CD4-positive, alpha-beta memory T cell (primary cell): ENCODE data around the gene SRPK2. TPM values are rescaled to one million over a fixed set of nuclear protein-coding genes. Genes with fewer than 3 reads are reported as not detected.
A peak's percentile ranks its signal among the peaks of the same experiment; 100 is the strongest.

ENCODE experiments used
- CTCF ChIA-PET: fragments of 350-600 bp; sonication (Branson Sonifier 250); formaldehyde crosslinking; loops from one replicate; lab custom pipeline; 2021; ENCODE audit warnings: inconsistent platforms; ENCODE audit not compliant: partially characterized antibody; lab: Charles Lee
- POLR2A ChIA-PET: fragments of 350-600 bp; sonication (Branson Sonifier 250); formaldehyde crosslinking; loops from one replicate; lab custom pipeline; 2021; ENCODE audit not compliant: partially characterized antibody; lab: Charles Lee
- DNase-seq, 5 donors: peaks; one replicate each; pipeline versions ENCODE4 v3.0.0 to v3.0.0-alpha.2; 2020 to 2022; ENCODE audit warnings: mixed read lengths in 1 of 5
- H3K27ac ChIP-seq: one replicate; pipeline ENCODE4 v1.7.0; 2013; ENCODE audit warnings: low read depth, low read length
- H3K27me3 ChIP-seq: 2 replicates; pipeline ENCODE4 v1.7.0; 2013; ENCODE audit warnings: mild to moderate bottlenecking, low read length, moderate library complexity; ENCODE audit not compliant: insufficient read depth
- H3K36me3 ChIP-seq: 2 replicates; pipeline ENCODE4 v1.7.0; 2013; ENCODE audit warnings: mild to moderate bottlenecking, low read length, moderate library complexity; ENCODE audit not compliant: insufficient read depth
- H3K4me1 ChIP-seq: 2 replicates; pipeline ENCODE4 v1.7.0; 2013; ENCODE audit warnings: mild to moderate bottlenecking, low read length, moderate library complexity; ENCODE audit not compliant: insufficient read depth
- H3K4me3 ChIP-seq, 2 donors: one replicate each; pipeline ENCODE4 v1.7.0; 2013; ENCODE audit warnings: low read length in 2 of 2, mild to moderate bottlenecking in 1 of 2
- H3K9me3 ChIP-seq, 2 donors: one replicate each; pipeline ENCODE4 v1.7.0; 2013; ENCODE audit warnings: low read length in 2 of 2, control low read depth in 1 of 2; ENCODE audit not compliant: control insufficient read depth in 1 of 2
- H3K27ac Mint-ChIP-seq, 7 donors: one replicate each; pipeline ENCODE4 v1.8.0; 2020 to 2021; ENCODE audit warnings: mixed read lengths in 7 of 7, mild to moderate bottlenecking in 6 of 7, inconsistent platforms in 3 of 7, moderate library complexity in 3 of 7
- H3K27me3 Mint-ChIP-seq, 2 donors: one replicate each; pipeline ENCODE4 v1.8.0; 2020 to 2021; ENCODE audit warnings: mixed read lengths in 2 of 2
- H3K36me3 Mint-ChIP-seq, 2 donors: one replicate each; pipeline ENCODE4 v1.8.0; 2020 to 2021; ENCODE audit warnings: mixed read lengths in 2 of 2, inconsistent platforms in 1 of 2, mild to moderate bottlenecking in 1 of 2
- H3K4me1 Mint-ChIP-seq, 4 donors: one replicate each; pipeline ENCODE4 v1.8.0; 2020 to 2021; ENCODE audit warnings: mixed read lengths in 4 of 4, mild to moderate bottlenecking in 1 of 4
- H3K4me3 Mint-ChIP-seq, 8 donors: one replicate each; pipeline ENCODE4 v1.8.0; 2020 to 2021; ENCODE audit warnings: mixed read lengths in 8 of 8, mild to moderate bottlenecking in 7 of 8, moderate library complexity in 6 of 8, inconsistent platforms in 3 of 8
- H3K9me3 Mint-ChIP-seq, 8 donors: one replicate each; pipeline ENCODE4 v1.8.0; 2020 to 2021; ENCODE audit warnings: mixed read lengths in 8 of 8, mild to moderate bottlenecking in 5 of 8, inconsistent platforms in 3 of 8, moderate library complexity in 1 of 8
- intact Hi-C: fragments of 100-400 bp; cut with micrococcal nuclease; formaldehyde crosslinking; loops from one replicate; pipeline ENCODE4 v1.15.1; 2023
- polyA plus RNA-seq, 2 donors: library from polyadenylated mRNA; unstranded; fragments of 300-500 nt; fragmentation: Illumina TruSeq; gene quantifications; one replicate each; pipeline ENCODE4 v1.2.3, GENCODE V29; 2021
- total RNA-seq, 2 experiments: library from RNA; stranded (reverse); gene quantifications; one replicate each; pipeline ENCODE4 v1.2.3, GENCODE V29; 2021

The SRPK2 gene
- total and polyA plus RNA-seq, 4 experiments from 2014 or later: 36.0 to 55.2 (median 51.7) TPM

DNA sequence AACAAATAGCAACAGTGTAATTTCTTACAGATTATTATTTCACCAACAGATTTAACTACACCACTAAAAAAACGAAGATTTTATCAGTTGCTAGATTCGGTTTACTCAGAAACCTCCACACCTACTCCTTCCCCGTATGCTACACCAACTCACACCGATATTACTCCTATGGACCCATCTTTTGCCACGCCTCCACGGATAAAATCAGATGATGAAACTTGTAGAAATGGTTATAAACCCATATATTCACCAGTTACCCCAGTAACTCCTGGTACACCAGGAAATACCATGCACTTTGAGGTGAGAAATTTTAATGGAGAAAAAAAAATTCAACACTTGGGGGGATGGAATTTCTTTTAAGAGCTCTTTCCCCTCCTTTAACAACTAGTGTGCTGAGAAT lies 282.2 kb downstream of the SRPK2 start:
- Histone ChIP-seq H3K9me3 (no peaks in the 10 kb centered on the region), H3K27me3 (no peaks in the 10 kb centered on the region), H3K27ac (no peak overlapping the region), H3K4me3 (no peak overlapping the region), H3K36me3 (peaks cover 68% of the 10 kb centered on the region), H3K4me1 (no peaks in the 10 kb centered on the region)
- Mint-ChIP-seq H3K4me1 (peaks cover 16 to 17% (median 16%) of the 10 kb centered on the region in 4 donors), H3K36me3 (peaks cover 52 to 79% of the 10 kb centered on the region in 2 donors), H3K4me3 (peak overlapping the region in 1 of 8 donors; percentile 36), H3K9me3 (peaks cover 0 to 3% (median 0%) of the 10 kb centered on the region in 8 donors), H3K27me3 (no peaks in the 10 kb centered on the region), H3K27ac (peak overlapping the region; percentile 7 to 88 (median 79))
- no peak for DNase-seq
- POLR2A ChIA-PET: no interaction called here
- CTCF ChIA-PET: no interaction called here
- intact Hi-C loops: no loop called here

DNA sequence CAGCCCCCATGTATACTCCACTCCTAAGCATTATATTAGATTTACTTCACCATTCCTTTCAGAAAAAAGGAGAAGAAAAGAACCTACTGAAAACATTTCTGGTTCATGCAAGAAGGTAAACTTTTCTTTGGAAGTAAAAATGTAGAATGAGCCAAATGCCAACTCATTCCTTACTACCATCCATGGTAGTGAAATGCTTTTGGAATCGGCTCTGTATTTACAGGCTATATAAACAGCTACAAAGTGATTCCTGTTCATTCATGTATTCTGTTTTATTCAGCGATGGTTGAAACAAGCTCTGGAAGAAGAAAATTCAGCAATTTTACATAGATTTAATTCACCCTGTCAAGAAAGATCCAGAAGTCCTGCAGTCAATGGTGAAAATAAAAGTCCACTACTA lies 283.1 kb downstream of the SRPK2 start:
- Histone ChIP-seq H3K36me3 (peaks cover 60% of the 10 kb centered on the region), H3K27me3 (no peaks in the 10 kb centered on the region), H3K4me1 (peaks cover 8% of the 10 kb centered on the region), H3K27ac (no peak overlapping the region), H3K4me3 (no peak overlapping the region), H3K9me3 (no peaks in the 10 kb centered on the region)
- Mint-ChIP-seq H3K27me3 (no peaks in the 10 kb centered on the region), H3K4me1 (peaks cover 19 to 24% (median 22%) of the 10 kb centered on the region in 4 donors), H3K4me3 (no peak overlapping the region), H3K36me3 (peaks cover 45 to 78% of the 10 kb centered on the region in 2 donors), H3K27ac (peak overlapping the region in 6 of 7 donors; percentile 22 to 88 (median 58)), H3K9me3 (peaks cover 0 to 3% (median 0%) of the 10 kb centered on the region in 8 donors)
- DNase-seq: no peak
- POLR2A ChIA-PET: no interaction called here
- CTCF ChIA-PET: interaction anchor here (1.0 kb wide), 1 partner anchor 124 kb away, joined by 3 read pairs; no protein-coding TSS in a partner anchor
- intact Hi-C loops: no loop called here

DNA sequence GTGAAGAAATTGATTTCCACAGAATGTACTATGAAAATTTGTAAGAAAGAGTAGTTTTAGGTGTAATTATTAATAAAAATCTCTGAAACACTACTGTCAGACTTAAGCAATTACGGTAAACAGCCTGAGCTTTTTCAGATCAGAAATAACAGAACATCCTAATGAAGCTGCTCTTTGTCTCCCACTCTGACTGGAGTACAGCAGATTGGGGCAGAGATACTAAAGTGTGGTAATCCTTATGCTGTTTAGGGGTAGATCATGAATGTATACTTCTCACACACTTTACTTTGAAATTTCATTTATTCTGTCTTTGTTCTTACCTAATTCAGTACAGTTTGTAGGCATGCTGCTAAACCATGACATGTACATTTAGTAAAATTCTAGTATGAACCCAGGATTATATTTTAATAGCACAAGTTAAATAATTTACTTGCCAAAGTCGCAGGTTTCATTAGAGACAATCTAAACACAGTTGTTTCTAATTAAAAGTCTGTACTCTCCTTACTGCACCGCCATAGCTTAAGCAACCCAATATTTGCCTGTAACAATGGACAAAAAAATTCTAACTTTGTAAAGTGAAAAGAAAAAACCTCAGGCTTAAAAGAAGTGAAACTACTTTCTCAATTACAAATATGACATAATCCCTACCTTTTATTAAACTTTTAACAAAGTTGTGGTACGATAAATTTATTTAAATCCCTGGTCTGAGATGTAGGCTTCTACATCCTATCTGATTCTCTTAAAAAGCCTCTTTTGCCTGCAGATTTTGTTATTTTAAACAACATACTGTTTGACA lies 286.0 kb downstream of the SRPK2 start:
- peaks cover 25% of the 10 kb centered on the region for H3K4me1 ChIP-seq
- Mint-ChIP-seq H3K27me3 (no peaks in the 10 kb centered on the region), H3K27ac (peak overlapping the region; percentile 2 to 88 (median 74)), H3K4me3 (no peak overlapping the region), H3K9me3 (peaks cover 0 to 3% (median 0%) of the 10 kb centered on the region in 8 donors), H3K4me1 (peaks cover 33 to 47% (median 40%) of the 10 kb centered on the region in 4 donors), H3K36me3 (peaks cover 39 to 77% of the 10 kb centered on the region in 2 donors)
- DNase-seq: no peak
- ChIA-PET CTCF (interaction anchor here (5.4 kb wide), 1 partner anchor 121 kb away, joined by 16 read pairs; no protein-coding TSS in a partner anchor), POLR2A (interaction anchor here (0.6 to 1.3 kb wide), 2 partner anchors 40 to 88 kb away, joined by 3 to 4 read pairs; partner anchors contain the start of gene KMT2E)
- intact Hi-C loops: no loop called here
- H3K4me3 ChIP-seq: no peak overlapping the region
- H3K27ac ChIP-seq: no peak overlapping the region
- no peaks in the 10 kb centered on the region for H3K27me3 ChIP-seq
- H3K9me3 ChIP-seq: no peaks in the 10 kb centered on the region
- H3K36me3 ChIP-seq: peaks cover 37% of the 10 kb centered on the region

DNA sequence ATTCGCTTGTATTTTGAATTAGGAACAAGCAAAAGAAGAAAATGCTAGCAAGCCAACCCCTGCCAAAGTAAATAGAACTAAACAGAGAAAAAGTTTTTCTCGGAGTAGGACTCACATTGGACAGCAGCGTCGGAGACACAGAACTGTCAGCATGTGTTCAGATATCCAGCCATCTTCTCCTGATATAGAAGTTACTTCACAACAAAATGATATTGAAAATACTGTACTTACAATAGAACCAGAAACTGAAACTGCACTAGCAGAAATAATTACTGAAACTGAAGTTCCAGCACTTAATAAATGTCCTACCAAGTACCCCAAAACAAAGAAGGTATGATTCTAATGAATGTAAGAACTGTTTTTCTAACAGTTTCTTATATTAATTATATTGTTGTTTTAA lies 286.9 kb downstream of the SRPK2 start:
- no peak for DNase-seq
- H3K4me3 Mint-ChIP-seq: no peak overlapping the region
- peak overlapping the region in 3 of 7 donors; percentile 22 to 77 (median 76) for H3K27ac Mint-ChIP-seq
- H3K36me3 Mint-ChIP-seq: peaks cover 34 to 76% of the 10 kb centered on the region in 2 donors
- CTCF ChIA-PET: interaction anchor here (5.4 kb wide), 1 partner anchor 120 kb away, joined by 16 read pairs; no protein-coding TSS in a partner anchor
- peaks cover 35 to 50% (median 41%) of the 10 kb centered on the region in 4 donors for H3K4me1 Mint-ChIP-seq
- Histone ChIP-seq H3K27ac (no peak overlapping the region), H3K9me3 (no peaks in the 10 kb centered on the region), H3K36me3 (peaks cover 30% of the 10 kb centered on the region), H3K4me1 (peaks cover 25% of the 10 kb centered on the region), H3K4me3 (no peak overlapping the region), H3K27me3 (no peaks in the 10 kb centered on the region)
- no peaks in the 10 kb centered on the region for H3K27me3 Mint-ChIP-seq
- peaks cover 0 to 3% (median 0%) of the 10 kb centered on the region in 8 donors for H3K9me3 Mint-ChIP-seq
- intact Hi-C loops: no loop called here
- POLR2A ChIA-PET: interaction anchor here (1.3 kb wide), 1 partner anchor 87 kb away, joined by 3 read pairs; the partner anchor contains the start of gene KMT2E

DNA sequence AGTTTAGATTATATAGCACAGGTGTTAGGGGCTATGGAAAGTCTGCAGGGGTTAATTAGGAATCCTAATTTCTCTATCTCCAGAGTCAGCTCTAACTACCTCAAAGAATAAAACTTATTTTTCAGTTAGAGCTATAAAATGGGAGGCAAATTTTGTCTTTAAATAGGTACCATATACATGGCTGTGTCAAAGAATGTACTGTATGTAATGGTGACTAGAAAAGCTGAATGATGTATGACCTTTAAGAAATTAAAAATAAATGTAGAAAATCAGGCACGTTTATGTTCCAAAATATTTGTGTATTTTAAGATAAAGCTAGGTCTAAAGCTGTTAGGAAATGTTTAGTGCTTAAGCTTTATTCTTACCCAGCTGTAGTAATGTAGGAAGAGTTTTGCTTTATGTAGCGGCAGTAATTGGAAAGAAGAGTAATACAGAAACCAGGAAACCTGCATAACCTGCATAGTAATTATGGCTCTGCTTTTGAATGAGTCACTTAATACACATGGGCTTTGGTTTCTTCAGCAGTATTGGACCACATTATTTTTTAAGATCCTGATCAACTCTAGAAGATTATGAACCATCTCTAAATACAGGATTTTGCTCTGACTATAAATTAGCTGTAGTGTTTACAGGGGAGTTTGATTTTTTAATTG lies 289.7 kb downstream of the SRPK2 start:
- Mint-ChIP-seq H3K27me3 (no peaks in the 10 kb centered on the region), H3K27ac (peak overlapping the region; percentile 36 to 79 (median 60)), H3K4me1 (peaks cover 29 to 62% (median 45%) of the 10 kb centered on the region in 4 donors), H3K36me3 (peaks cover 29 to 77% of the 10 kb centered on the region in 2 donors), H3K4me3 (peak overlapping the region in 1 of 8 donors; percentile 50), H3K9me3 (no peaks in the 10 kb centered on the region)
- H3K27ac ChIP-seq: no peak overlapping the region
- peaks cover 7% of the 10 kb centered on the region for H3K36me3 ChIP-seq
- intact Hi-C loops: loop anchor here (5.0 kb wide), 1 partner anchor 117 kb away; no protein-coding TSS in a partner anchor
- no peaks in the 10 kb centered on the region for H3K9me3 ChIP-seq
- ChIA-PET CTCF (interaction anchor here (0.9 to 5.4 kb wide), 6 partner anchors 10 to 234 kb away, joined by 3 to 16 read pairs (median 4); no protein-coding TSS in a partner anchor), POLR2A (interaction anchor here (0.7 to 2.5 kb wide), 3 partner anchors 16 to 116 kb away, joined by 3 to 8 read pairs (median 3); partner anchors contain the start of gene KMT2E)
- no peak overlapping the region for H3K4me3 ChIP-seq
- DNase-seq: no peak
- H3K27me3 ChIP-seq: no peaks in the 10 kb centered on the region
- H3K4me1 ChIP-seq: peaks cover 25% of the 10 kb centered on the region

DNA sequence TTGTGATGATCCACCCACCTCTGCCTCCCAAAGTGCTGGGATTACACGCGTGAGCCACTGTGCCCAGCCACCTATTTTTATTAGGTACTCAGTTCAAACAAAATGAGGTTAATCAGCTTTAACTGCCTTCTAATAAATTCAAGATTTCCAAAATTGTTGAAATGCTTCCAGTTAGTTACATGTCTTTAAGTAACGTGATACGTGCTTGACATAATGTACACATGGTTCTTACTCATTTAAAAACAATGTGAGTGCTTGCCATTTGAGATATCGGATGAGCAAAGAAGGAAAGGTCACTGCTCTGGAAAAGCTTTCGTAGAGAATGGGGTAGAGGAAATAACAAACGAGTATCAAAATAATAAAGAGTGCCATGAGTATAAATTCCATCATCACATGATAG lies 291.1 kb downstream of the SRPK2 start:
- H3K27me3 Mint-ChIP-seq: no peaks in the 10 kb centered on the region
- peak overlapping the region in 6 of 7 donors; percentile 15 to 81 (median 48) for H3K27ac Mint-ChIP-seq
- POLR2A ChIA-PET: interaction anchor here (1.3 kb wide), 1 partner anchor 114 kb away, joined by 3 read pairs; no protein-coding TSS in a partner anchor
- H3K4me3 Mint-ChIP-seq: no peak overlapping the region
- intact Hi-C loops: loop anchor here (5.0 kb wide), 1 partner anchor 115 kb away; no protein-coding TSS in a partner anchor
- CTCF ChIA-PET: interaction anchor here (2.2 to 5.4 kb wide), 2 partner anchors 10 to 116 kb away, joined by 5 to 16 read pairs; no protein-coding TSS in a partner anchor
- no peak for DNase-seq
- no peaks in the 10 kb centered on the region for H3K9me3 Mint-ChIP-seq
- peaks cover 22 to 60% (median 40%) of the 10 kb centered on the region in 4 donors for H3K4me1 Mint-ChIP-seq
- Histone ChIP-seq H3K9me3 (no peaks in the 10 kb centered on the region), H3K4me1 (peaks cover 25% of the 10 kb centered on the region), H3K36me3 (peaks cover 6% of the 10 kb centered on the region), H3K27ac (no peak overlapping the region), H3K4me3 (no peak overlapping the region), H3K27me3 (no peaks in the 10 kb centered on the region)
- H3K36me3 Mint-ChIP-seq: peaks cover 22 to 78% of the 10 kb centered on the region in 2 donors
